DMS53 treated with DMSO at 0.1 percent for 48 hours (cell line): ENCODE results near the gene TRAIP.
"Not testable (repeated sequence)": the region's sequence is repeated elsewhere in the genome, so short reads cannot be mapped to it uniquely, and the experiment has no call there.

Experiments
- DNase-seq: peaks from one replicate; lab custom pipeline; 2025; ENCODE audit not compliant: unreplicated experiment; lab: John Stamatoyannopoulos, UW

The TRAIP gene

GRCh38 chr3:49793486-49794085, 62.8 kb downstream of the TRAIP start:
- no peak for DNase-seq

DNA sequence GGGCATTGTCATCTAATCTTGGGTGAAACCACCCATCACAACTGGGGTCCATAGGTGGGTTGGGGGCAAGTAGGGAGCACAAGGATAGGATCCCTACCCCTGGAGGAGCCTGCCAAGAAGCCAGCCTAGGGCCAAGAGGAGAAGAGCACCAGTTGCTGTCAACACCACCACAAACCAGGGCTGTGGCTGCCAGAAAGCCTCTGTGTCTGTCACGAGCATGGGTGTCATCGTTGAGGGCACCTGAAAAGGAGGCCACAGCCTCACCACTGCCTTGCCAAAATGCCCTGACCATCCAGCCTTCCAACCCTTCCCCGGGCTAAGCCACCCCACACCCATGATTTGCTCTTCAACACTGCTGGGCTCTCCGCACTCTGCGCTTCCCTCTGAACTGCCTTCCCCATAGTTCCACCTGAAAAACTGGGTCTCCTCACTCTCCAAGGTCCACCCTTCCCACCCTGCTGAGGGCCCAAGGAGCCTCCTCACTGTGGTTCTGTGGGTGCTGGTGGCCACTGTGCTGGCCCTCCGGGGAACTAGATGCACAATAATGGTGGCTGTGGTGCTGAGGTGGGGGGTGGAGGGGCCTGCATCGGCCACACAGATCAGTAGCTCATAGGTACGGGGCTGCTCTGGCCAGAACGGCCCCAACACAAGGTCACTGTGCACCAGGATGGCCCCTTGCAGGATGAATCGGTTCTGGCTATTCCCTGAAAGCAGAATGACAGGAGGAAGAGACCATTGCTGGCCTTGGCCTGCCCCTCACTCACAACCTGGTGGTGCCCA, 63.8 kb downstream of the TRAIP start:
- no peak for DNase-seq

- no peak for DNase-seq
These were observed 64.8 kb downstream of the TRAIP start for GRCh38 chr3:49791571-49791970.

DNA sequence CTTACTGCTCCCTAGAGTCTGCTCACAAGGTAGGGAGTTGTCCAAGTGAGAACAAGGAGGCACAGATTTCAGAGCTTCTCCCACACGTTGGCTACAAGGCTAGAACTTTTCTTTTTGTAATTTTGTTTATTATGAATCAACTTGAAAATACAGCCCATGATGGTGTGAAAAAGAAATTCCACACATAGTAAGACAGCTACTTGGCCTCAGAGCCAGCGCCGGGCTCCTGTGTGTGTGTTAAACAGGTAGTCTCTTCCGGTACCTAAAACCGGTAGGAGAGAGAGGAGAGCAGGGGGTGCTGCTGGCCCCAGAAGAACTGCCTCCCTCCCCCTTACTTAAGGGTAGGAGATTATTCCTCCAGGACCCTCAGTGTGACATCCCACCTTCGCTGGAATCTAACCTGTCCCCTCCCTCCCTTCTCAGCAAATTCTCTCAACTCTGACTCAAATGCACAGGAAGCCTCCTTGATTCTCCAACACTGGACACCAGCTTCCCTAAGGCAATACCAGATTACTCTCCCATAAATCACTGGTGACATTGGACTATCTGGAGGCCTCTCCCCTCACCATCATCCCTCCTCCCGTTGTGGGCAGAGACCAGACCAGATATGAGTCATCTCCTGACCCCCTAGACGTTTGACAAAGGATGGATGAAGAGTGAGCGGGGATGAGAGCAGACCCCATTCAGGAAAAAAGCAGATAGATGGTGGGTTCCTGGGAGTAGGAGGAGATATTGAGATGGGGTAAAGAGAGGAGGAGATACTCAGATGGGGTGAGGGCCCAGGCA, 65.5 kb downstream of the TRAIP start:
- no peak for DNase-seq

DNA sequence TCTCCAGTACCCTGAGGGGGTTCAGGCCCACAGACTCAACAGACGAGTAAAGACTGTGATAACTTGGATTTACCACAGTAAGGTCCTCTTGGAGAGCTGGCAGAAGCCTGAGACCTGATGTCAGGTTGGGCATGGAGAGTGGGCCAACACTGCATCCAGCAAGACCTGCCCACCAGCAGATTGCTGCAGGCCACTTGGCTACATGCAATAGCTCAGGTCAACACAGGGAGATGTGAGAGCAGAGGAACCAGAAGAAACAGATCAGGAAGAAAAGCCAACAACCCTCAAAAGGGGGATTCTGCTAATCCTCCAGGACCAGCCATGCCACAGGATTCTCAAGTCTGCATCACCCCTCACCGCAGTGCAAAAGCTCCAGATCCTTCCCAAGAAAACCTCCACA, 68.3 kb downstream of the TRAIP start:
- no peak for DNase-seq

GRCh38 chr3:49787536-49787935, 68.8 kb downstream of the TRAIP start:
- no peak for DNase-seq

GRCh38 chr3:49787182-49787464, 69.2 kb downstream of the TRAIP start:
- no peak for DNase-seq

DNA sequence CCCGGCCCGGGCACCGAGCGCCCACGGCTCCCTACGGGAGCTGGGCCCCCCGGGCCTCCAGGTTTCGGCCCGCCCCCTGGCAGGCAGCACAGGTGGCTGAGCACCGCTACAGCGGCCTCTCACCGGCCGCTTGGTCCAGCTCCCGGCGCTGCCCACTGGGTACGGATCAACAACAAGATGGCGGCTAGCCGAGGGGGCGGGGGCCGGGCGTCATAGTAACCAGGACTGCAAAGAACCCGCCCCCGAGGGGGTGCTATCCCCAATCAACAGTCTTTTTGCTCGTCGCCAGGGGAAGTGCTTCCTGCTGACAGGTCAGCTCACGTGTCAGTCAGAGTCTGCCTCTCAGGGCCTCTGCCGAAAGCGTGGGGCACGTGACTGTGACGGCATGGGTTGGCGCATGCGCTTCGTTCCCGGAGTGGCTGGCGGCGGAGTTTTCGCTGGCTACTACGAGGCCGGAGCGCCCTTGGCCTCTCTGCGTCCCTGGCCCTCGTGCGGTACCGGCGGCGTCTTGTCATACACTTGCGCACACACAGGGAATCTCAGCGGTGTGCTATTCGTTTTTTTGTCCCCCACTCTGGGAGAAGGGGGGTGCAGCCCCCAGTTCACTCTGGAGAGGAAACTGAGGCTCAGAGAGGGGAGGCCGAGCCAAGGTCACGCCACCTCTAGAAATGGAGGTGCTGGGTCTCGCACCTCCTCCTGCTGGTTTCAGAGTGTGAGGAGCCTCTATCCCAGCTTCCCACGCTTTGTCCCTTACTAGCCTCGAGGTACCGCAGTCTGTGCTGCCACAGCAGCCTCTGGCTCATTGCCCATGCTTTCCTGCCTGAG, 69.8 kb downstream of the TRAIP start, which contains the start of gene IP6K1:
IP6K1 (minus strand) TSS at position 186 of the 825 bp plus-strand sequence. CDS start 38,502 bp downstream, outside the sequence.
- peak; percentile 81 for DNase-seq

GRCh38 chr3:49785565-49786356, 70.6 kb downstream of the TRAIP start:
- no peak for DNase-seq

GRCh38 chr3:49782277-49782676, 74.1 kb downstream of the TRAIP start:
- DNase-seq: not testable (repeated sequence)

GRCh38 chr3:49781415-49782199, 74.8 kb downstream of the TRAIP start:
- DNase-seq: no peak

DNA sequence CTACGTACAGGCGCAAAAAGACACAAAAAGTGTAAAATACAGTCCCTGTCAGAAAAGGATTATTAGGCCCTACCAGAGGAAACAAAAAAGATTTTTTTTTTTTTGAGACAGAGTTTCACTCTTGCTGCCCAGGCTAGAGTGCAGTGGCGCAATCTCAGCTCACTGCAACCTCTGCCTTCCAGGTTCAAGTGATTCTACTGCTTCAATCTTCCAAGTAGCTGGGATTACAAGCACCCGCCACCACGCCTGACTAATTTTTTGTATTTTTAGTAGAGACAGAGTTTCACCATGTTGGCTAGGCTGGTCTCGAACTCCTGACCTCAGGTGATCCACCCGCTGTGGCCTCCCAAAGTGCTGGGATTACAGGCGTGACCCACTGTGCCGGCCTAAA, 75.4 kb downstream of the TRAIP start:
- DNase-seq: not testable (repeated sequence)

DNA sequence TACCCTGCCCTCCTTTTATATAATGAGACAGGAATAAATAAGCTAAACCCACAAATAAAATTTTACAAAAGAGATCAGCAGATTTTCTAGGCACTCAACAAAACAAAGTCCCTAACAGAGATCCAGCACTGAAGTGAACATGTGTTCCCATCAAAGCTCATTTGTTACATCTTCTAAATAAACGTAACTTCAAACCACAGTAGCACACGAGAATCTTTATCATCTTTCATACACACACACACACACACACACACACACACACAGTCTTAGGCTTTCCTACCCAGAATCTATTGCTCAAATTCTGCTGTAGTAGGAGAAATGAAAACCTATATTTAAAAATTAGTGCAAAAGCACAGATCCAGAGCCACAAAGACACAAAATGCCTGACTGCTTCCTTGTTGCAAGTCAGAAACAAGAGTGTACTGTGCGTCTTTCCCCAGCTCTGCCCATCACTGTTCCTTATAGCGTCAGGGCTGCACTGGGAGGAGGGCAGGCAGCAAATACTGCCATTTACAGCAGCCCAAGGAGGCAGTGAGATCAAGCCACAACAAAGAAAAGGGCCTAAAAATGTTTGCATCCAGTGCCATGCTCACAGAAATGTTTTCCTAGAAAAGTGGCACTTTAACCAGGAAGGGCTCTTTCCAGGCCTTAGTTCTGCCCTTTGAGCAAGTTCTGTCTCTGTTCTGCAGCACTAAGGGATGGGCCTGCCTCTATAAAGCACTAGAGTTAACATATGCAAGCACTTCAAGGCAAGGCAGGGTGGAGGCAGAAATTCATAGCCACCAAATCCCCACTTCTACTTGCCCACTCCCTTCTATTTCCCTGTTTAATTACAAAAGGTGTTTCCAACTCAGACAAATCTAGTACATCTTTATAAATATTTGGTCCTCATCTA, 76.0 kb downstream of the TRAIP start:
- no peak for DNase-seq

DNA sequence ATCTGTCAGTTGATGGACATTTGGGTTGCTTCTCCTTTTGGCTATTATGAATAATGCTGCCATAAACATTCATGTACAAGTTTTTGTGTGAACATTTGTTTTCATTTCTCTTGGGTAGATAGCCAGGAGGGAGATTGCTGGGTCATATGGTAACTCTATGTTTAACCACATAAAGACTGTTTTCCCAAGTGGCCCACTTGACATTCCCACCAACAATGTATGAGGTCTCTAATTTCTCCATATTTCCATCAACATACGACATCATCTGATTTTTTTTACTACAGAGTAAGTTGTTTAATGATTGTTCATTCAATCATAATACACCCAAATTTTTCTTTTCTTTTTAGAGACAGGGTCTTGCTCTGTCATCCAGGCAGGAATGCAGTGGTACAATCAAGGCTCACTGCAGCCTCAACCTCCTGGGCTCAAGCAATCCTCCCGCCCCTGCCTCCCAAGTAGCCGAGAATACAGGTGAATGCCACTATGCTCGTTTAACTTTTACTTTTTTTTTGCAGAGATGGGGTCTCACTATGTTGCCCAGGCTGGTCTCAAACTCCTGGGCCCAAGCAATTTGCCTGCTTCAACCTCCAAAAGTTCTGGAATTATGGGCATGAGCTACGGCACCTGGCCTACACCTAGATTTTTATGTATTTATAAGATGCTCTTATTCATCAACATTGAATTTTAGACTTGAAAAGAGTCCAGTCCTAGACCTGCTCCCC, 76.8 kb downstream of the TRAIP start:
- DNase-seq: no peak
